NCI-H1048 (cell line): Measurements from ENCODE around the gene PPARGC1A.

Experiments used
- DNase-seq: peaks from one replicate; lab custom pipeline; 2025; lab: John Stamatoyannopoulos, UW

Gene PPARGC1A

GRCh38 chr4:23878912-23879732 is 10.7 kb downstream of the PPARGC1A start:
- DNase-seq = no peak

GRCh38 chr4:23878246-23878891 is 11.5 kb downstream of the PPARGC1A start:
- DNase-seq = no peak

GRCh38 chr4:23877758-23878229 is 12.1 kb downstream of the PPARGC1A start:
- DNase-seq = no peak

GRCh38 chr4:23876418-23877089 is 13.3 kb downstream of the PPARGC1A start:
- DNase-seq = no peak

- DNase-seq = no peak
Measured at GRCh38 chr4:23875317-23875716, 14.5 kb downstream of the PPARGC1A start.

GRCh38 chr4:23874536-23874901 is 15.3 kb downstream of the PPARGC1A start:
- DNase-seq = no peak

- DNase-seq = no peak
Measured at GRCh38 chr4:23873717-23874535, 15.9 kb downstream of the PPARGC1A start.

- no peak for DNase-seq
Measured at GRCh38 chr4:23871426-23871825, 18.4 kb downstream of the PPARGC1A start.

GRCh38 chr4:23866450-23867075 is 23.3 kb downstream of the PPARGC1A start:
- no peak for DNase-seq

- no peak for DNase-seq
Measured at GRCh38 chr4:23861897-23862296, 27.9 kb downstream of the PPARGC1A start.

- no peak for DNase-seq
Measured at GRCh38 chr4:23860919-23861318, 28.9 kb downstream of the PPARGC1A start.

GRCh38 chr4:23857367-23857959 is 32.4 kb downstream of the PPARGC1A start:
- no peak for DNase-seq

- no peak for DNase-seq
Measured at GRCh38 chr4:23856630-23857029, 33.2 kb downstream of the PPARGC1A start.

GRCh38 chr4:23855912-23856605 is 33.8 kb downstream of the PPARGC1A start:
- DNase-seq = no peak

GRCh38 chr4:23853986-23854660 is 35.7 kb downstream of the PPARGC1A start:
- no peak for DNase-seq

- DNase-seq = no peak
Measured at GRCh38 chr4:23851464-23851863, 38.4 kb downstream of the PPARGC1A start.

GRCh38 chr4:23847158-23847557 is 42.7 kb downstream of the PPARGC1A start:
- DNase-seq = no peak

GRCh38 chr4:23844961-23845360 is 44.9 kb downstream of the PPARGC1A start:
- DNase-seq = no peak

- DNase-seq = no peak
Measured at GRCh38 chr4:23839279-23839678, 50.6 kb downstream of the PPARGC1A start.

- DNase-seq = no peak
Measured at GRCh38 chr4:23838607-23839006, 51.2 kb downstream of the PPARGC1A start.
